NCI-H146 (cell line): ENCODE results near the gene KRT78.

Experiments used
- DNase-seq: peaks from one replicate; lab custom pipeline; 2025; lab: John Stamatoyannopoulos, UW

Gene KRT78

GRCh38 chr12:52838609-52839435 is 10.0 kb downstream of the KRT78 start:
- peak; percentile 86 for DNase-seq

GRCh38 chr12:52837781-52838608 is 10.8 kb downstream of the KRT78 start:
- DNase-seq = no peak

- DNase-seq = no peak
These were observed 11.4 kb downstream of the KRT78 start for GRCh38 chr12:52837413-52837741.

- no peak for DNase-seq
These were observed 12.0 kb downstream of the KRT78 start for GRCh38 chr12:52836491-52837412.

- no peak for DNase-seq
These were observed 12.7 kb downstream of the KRT78 start for GRCh38 chr12:52836042-52836466.

GRCh38 chr12:52835271-52836041 is 13.3 kb downstream of the KRT78 start:
- no peak for DNase-seq

- DNase-seq = no peak
These were observed 14.1 kb downstream of the KRT78 start for GRCh38 chr12:52834727-52835001.

- no peak for DNase-seq
These were observed 14.7 kb downstream of the KRT78 start, which contains the start of gene KRT79 for GRCh38 chr12:52833922-52834726. Gene KRT79 (minus strand): TSS chr12:52834311. CDS start chr12:52834260, 51 bp downstream.

- DNase-seq = no peak
These were observed 15.5 kb downstream of the KRT78 start for GRCh38 chr12:52832985-52833905.

GRCh38 chr12:52832451-52832850 is 16.3 kb downstream of the KRT78 start:
- DNase-seq = no peak

GRCh38 chr12:52831251-52831650 is 17.5 kb downstream of the KRT78 start:
- no peak for DNase-seq

- no peak for DNase-seq
These were observed 18.6 kb downstream of the KRT78 start for GRCh38 chr12:52829986-52830770.

- no peak for DNase-seq
These were observed 20.2 kb downstream of the KRT78 start for GRCh38 chr12:52828591-52829021.

- no peak for DNase-seq
These were observed 20.6 kb downstream of the KRT78 start for GRCh38 chr12:52828156-52828555.

- no peak for DNase-seq
These were observed 21.2 kb downstream of the KRT78 start for GRCh38 chr12:52827499-52828090.

GRCh38 chr12:52826611-52827498 is 21.9 kb downstream of the KRT78 start:
- no peak for DNase-seq

- no peak for DNase-seq
These were observed 22.8 kb downstream of the KRT78 start for GRCh38 chr12:52825961-52826360.
